PC-9 (cell line): ENCODE results near the gene NOL9. TPM values are rescaled to one million over a fixed set of nuclear protein-coding genes. Genes with fewer than 3 reads are reported as not detected.

Source experiments
- BruUV-seq: library from RNA; stranded (reverse); fragments of 400-500 nt; replicated peaks from 2 replicates; lab custom pipeline; 2021; lab: Mats Ljungman, UMichigan
- CTCF ChIA-PET: fragments of 300-600 bp; sonication (Branson Sonifier 250); formaldehyde crosslinking; loops from one replicate; lab custom pipeline; 2022; ENCODE audit warnings: antibody characterized with exemption; lab: Charles Lee
- POLR2A ChIA-PET: fragments of 300-600 bp; sonication (Branson Sonifier 250); formaldehyde crosslinking; loops from one replicate; lab custom pipeline; 2022; ENCODE audit warnings: antibody characterized with exemption; ENCODE audit not compliant: unreplicated experiment; lab: Charles Lee
- DNase-seq, 2 experiments: peaks; one replicate each; pipeline versions ENCODE4 v3.0.0 to v3.0.0-alpha.2; 2015 to 2022; ENCODE audit warnings: mixed read lengths in 1 of 2
- H2AFZ ChIP-seq: fragments of 200-600 bp; sonication (generic); 2 replicates; pipeline ENCODE4 v1.8.1; 2017; ENCODE audit warnings: antibody characterized with exemption
- H3F3A ChIP-seq: fragments of 200-600 bp; sonication (generic); 2 replicates; pipeline ENCODE4 v1.8.1; 2017; ENCODE audit warnings: antibody characterized with exemption, mild to moderate bottlenecking, low read depth; ENCODE audit not compliant: insufficient read depth
- H3K27ac ChIP-seq: fragments of 200-600 bp; sonication (generic); 2 replicates; pipeline ENCODE4 v1.6.1; 2016; ENCODE audit warnings: mixed run types
- H3K27me3 ChIP-seq: fragments of 200-600 bp; sonication (generic); 2 replicates; pipeline ENCODE4 v1.6.1; 2016; ENCODE audit warnings: low read depth, mixed run types; ENCODE audit not compliant: insufficient read depth
- H3K36me3 ChIP-seq: fragments of 200-600 bp; sonication (generic); 2 replicates; pipeline ENCODE4 v1.6.1; 2016; ENCODE audit warnings: low read depth, mixed run types
- H3K4me1 ChIP-seq: fragments of 200-600 bp; sonication (generic); replicated peaks from 2 replicates; pipeline ENCODE4 v1.6.1; 2016; ENCODE audit warnings: mixed run types; ENCODE audit not compliant: insufficient read depth
- H3K4me2 ChIP-seq: fragments of 200-600 bp; sonication (generic); 2 replicates; pipeline ENCODE4 v1.6.1; 2017; ENCODE audit warnings: mixed run types
- H3K4me3 ChIP-seq: fragments of 200-600 bp; sonication (generic); 2 replicates; pipeline ENCODE4 v1.6.1; 2016; ENCODE audit warnings: mixed run types
- H3K79me2 ChIP-seq: fragments of 200-600 bp; sonication (generic); 2 replicates; pipeline ENCODE4 v1.6.1; 2017; ENCODE audit warnings: low read depth, mixed run types
- H3K9me2 ChIP-seq: fragments of 200-600 bp; sonication (generic); 2 replicates; pipeline ENCODE4 v1.8.1; 2017; ENCODE audit warnings: mild to moderate bottlenecking; ENCODE audit not compliant: insufficient read depth
- H3K9me3 ChIP-seq: fragments of 200-600 bp; sonication (generic); 2 replicates; pipeline ENCODE4 v1.8.1; 2016; ENCODE audit warnings: low read depth; ENCODE audit not compliant: insufficient read depth
- H4K20me1 ChIP-seq: fragments of 200-600 bp; sonication (generic); 2 replicates; pipeline ENCODE4 v1.8.1; 2017; ENCODE audit not compliant: insufficient read depth
- EZH2 ChIP-seq: fragments of 200-600 bp; sonication (generic); IDR thresholded peaks from 2 replicates; pipeline ENCODE4 v1.8.0; 2017; ENCODE audit warnings: antibody characterized with exemption, low read depth
- intact Hi-C: fragments of 100-400 bp; cut with micrococcal nuclease; formaldehyde crosslinking; loops from one replicate; pipeline ENCODE4 v1.10.0; 2022; ENCODE audit not compliant: unreplicated experiment
- total RNA-seq: library from RNA; stranded (reverse); gene quantifications from 2 replicates; pipeline ENCODE4 v1.2.3, GENCODE V29; 2021
- TF ChIP-seq, protein P1 (sequence below): fragments of 200-600 bp; sonication (generic); conservative IDR thresholded peaks from 2 replicates; pipeline ENCODE4 v1.6.1; 2017; ENCODE audit warnings: mixed run types, antibody characterized with exemption, mild to moderate bottlenecking, moderate library complexity

NOL9 gene
- total RNA-seq, 1 experiment from 2014 or later: 28.4 TPM

DNA sequence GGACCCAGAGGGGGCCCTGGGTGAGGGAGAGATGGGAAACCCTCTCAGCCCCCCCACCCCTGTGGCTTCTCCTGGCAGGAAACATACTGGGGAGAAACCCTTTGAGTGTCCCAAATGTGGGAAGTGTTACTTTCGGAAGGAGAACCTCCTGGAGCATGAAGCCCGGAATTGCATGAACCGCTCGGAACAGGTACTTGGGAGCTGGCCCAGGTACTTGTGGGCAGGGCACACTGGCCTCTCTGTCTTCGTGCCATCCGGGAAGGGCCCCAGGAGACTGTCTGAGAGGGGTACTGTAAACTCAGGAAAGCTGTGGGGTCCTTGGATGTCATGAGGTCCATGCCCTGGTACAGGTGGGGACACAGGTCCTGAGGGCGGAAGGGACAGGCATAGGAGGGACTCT is 31.5 kb upstream of the NOL9 start:
- ChIA-PET POLR2A (no interaction called here), CTCF (no interaction called here)
- DNase-seq: no peak
- Histone ChIP-seq H3K4me1 (peaks cover 5% of the 10 kb centered on the region), H3K4me2 (no peak overlapping the region), H3K79me2 (peaks cover 4% of the 10 kb centered on the region; the same call in 1 of the 2 replicates), H3F3A (no peaks in the 10 kb centered on the region), H3K27ac (no peak overlapping the region), H3K9me3 (no peaks in the 10 kb centered on the region), H3K4me3 (no peak overlapping the region), H3K36me3 (no peaks in the 10 kb centered on the region), H2AFZ (no peak overlapping the region), H3K9me2 (no peaks in the 10 kb centered on the region), H4K20me1 (no peaks in the 10 kb centered on the region), H3K27me3 (no peaks in the 10 kb centered on the region)
- intact Hi-C loops: no loop called here
- TF ChIP-seq, protein P1, sequence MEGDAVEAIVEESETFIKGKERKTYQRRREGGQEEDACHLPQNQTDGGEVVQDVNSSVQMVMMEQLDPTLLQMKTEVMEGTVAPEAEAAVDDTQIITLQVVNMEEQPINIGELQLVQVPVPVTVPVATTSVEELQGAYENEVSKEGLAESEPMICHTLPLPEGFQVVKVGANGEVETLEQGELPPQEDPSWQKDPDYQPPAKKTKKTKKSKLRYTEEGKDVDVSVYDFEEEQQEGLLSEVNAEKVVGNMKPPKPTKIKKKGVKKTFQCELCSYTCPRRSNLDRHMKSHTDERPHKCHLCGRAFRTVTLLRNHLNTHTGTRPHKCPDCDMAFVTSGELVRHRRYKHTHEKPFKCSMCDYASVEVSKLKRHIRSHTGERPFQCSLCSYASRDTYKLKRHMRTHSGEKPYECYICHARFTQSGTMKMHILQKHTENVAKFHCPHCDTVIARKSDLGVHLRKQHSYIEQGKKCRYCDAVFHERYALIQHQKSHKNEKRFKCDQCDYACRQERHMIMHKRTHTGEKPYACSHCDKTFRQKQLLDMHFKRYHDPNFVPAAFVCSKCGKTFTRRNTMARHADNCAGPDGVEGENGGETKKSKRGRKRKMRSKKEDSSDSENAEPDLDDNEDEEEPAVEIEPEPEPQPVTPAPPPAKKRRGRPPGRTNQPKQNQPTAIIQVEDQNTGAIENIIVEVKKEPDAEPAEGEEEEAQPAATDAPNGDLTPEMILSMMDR: no peak
- TF ChIP-seq EZH2: no peak
- no TSS peak for BruUV-seq

- no peak overlapping the region for H2AFZ ChIP-seq
- peaks cover 8% of the 10 kb centered on the region for H3K4me1 ChIP-seq
- no peak overlapping the region for H3K4me2 ChIP-seq
- intact Hi-C loops: no loop called here
- no peak overlapping the region for H3K27ac ChIP-seq
- H3K9me2 ChIP-seq: no peaks in the 10 kb centered on the region
- H3K36me3 ChIP-seq: no peaks in the 10 kb centered on the region
- H3K79me2 ChIP-seq: peaks cover 10% of the 10 kb centered on the region
- no peaks in the 10 kb centered on the region for H4K20me1 ChIP-seq
- H3K27me3 ChIP-seq: no peaks in the 10 kb centered on the region
- TF ChIP-seq, protein P1: no peak
- TF ChIP-seq EZH2: no peak
- H3K9me3 ChIP-seq: no peaks in the 10 kb centered on the region
- no TSS peak for BruUV-seq
- ChIA-PET CTCF (no interaction called here), POLR2A (no interaction called here)
- no peak for DNase-seq
- no peaks in the 10 kb centered on the region for H3F3A ChIP-seq
- no peak overlapping the region for H3K4me3 ChIP-seq
These were observed 30.9 kb upstream of the NOL9 start for GRCh38 chr1:6585081-6585722.

DNA sequence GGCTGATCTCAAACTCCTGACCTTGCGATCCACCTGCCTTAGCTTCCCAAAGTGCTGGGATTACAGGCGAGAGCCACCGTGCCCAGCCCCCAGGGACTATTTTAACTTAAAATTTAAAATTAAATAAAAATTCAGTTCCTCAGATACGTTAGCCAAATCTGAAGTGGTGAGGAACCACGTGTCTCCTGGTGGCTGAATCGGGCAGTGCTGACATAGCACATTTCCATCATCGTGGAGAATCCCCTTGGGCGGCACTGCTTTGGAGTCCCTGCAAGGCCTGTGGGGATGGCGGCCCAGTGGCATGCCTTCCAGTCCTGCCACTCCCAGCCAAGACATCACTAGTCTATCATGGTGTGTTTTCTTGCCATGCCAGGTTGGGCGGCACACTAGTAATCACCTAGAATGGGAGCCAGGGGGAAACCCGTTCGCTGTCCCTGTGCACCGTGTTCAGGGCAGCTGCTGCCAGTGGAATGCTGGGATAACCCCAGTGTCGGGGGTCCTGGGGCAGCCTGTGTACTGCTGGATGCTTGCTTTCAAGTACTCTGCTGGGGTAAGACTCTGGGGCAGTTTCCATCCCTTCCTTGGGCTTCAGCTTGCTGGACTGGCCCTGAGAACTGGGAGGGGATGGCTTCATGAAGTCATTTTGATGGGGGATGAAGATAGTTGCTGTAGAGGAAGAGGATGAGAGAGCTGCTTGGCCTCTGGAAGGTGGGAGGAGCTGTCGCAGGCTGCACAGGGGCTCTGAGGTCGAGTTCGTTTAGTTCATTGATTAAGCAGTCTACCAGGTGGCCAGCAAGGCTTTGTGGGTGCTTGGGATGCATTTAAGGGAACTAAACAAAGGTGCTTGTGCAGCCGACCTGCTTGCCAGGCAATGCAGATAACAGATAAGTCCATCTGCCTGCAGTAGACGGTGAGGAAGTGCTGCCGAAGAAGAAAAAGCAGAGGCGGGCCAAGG is 30.1 kb upstream of the NOL9 start:
- H4K20me1 ChIP-seq: no peaks in the 10 kb centered on the region
- intact Hi-C loops: no loop called here
- H3K4me1 ChIP-seq: peaks cover 8% of the 10 kb centered on the region
- TF ChIP-seq, protein P1: no peak
- no peak for TF ChIP-seq EZH2
- no peaks in the 10 kb centered on the region for H3K9me3 ChIP-seq
- no peaks in the 10 kb centered on the region for H3K36me3 ChIP-seq
- H2AFZ ChIP-seq: no peak overlapping the region
- CTCF ChIA-PET: interaction anchor here (0.6 kb wide), 1 partner anchor 16 kb away, joined by 3 read pairs; no protein-coding TSS in a partner anchor
- H3K4me3 ChIP-seq: no peak overlapping the region
- BruUV-seq: no TSS peak
- no peaks in the 10 kb centered on the region for H3K9me2 ChIP-seq
- no peak overlapping the region for H3K4me2 ChIP-seq
- no peak overlapping the region for H3K27ac ChIP-seq
- no peak for DNase-seq
- no peaks in the 10 kb centered on the region for H3F3A ChIP-seq
- no peaks in the 10 kb centered on the region for H3K27me3 ChIP-seq
- POLR2A ChIA-PET: no interaction called here
- peaks cover 11% of the 10 kb centered on the region for H3K79me2 ChIP-seq
